H1 (cell line): ENCODE results near the gene MAP6.

Source experiments
- CBX5 ChIP-seq: fragments of 300-800, 300-1000 bp; sonication (generic); IDR thresholded peaks from 2 replicates; pipeline ENCODE4 v1.7.1; 2016; ENCODE audit warnings: antibody characterized with exemption, low read length, low read depth
- CBX8 ChIP-seq: fragments of 300-800, 300-1000 bp; sonication (generic); IDR thresholded peaks from 2 replicates; pipeline ENCODE4 v1.7.1; 2016; ENCODE audit warnings: low read depth, low read length, borderline replicate concordance
- POLR2A ChIP-seq, 2 experiments: IDR thresholded peaks; 1 replicate in 1 of 2; 2 replicates in 1 of 2; pipeline ENCODE4 v1.6.1; 2011; ENCODE audit warnings: low read depth in 2 of 2, low read length in 2 of 2, mild to moderate bottlenecking in 2 of 2; ENCODE audit errors: control extremely low read depth in 1 of 2
- RFX5 ChIP-seq: IDR thresholded peaks from 2 replicates; pipeline ENCODE4 v1.6.1; 2011; ENCODE audit warnings: low read depth, low read length, improper control_type of control experiment, borderline replicate concordance
- TF ChIP-seq, protein P1 (sequence below), 3 experiments: IDR thresholded peaks; 1 replicate in 2 of 3; 2 replicates in 1 of 3; pipeline versions ENCODE4 v1.5.1 to v1.6.1; 2011; ENCODE audit warnings: low read length in 3 of 3, mild to moderate bottlenecking in 3 of 3, inconsistent platforms in 2 of 3, low read depth in 1 of 3, moderate library complexity in 1 of 3; ENCODE audit not compliant: insufficient read depth in 1 of 3; ENCODE audit errors: control extremely low read depth in 1 of 3

DNA sequence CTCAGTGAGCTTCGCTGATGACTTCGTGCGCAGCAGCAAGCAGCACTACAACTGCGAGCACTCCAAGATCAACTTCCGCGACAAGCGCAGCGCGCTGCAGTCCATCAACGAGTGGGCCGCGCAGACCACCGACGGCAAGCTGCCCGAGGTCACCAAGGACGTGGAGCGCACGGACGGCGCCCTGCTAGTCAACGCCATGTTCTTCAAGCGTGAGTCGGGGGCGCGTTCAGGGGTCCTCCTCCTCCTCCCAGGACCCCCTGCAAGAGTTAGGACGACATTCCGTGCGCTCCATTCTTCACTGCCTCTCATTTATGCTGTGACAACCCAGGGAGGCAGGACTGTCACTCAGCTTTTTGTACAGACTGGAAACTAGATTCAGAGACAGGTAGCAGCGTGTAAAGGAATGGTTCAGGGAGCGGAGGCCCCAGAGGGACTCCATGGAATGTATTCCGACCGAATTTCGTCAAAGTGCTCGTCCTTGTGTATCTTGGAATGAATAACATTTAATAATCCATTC, 102.0 kb downstream of the MAP6 start:
- TF ChIP-seq, protein P1, sequence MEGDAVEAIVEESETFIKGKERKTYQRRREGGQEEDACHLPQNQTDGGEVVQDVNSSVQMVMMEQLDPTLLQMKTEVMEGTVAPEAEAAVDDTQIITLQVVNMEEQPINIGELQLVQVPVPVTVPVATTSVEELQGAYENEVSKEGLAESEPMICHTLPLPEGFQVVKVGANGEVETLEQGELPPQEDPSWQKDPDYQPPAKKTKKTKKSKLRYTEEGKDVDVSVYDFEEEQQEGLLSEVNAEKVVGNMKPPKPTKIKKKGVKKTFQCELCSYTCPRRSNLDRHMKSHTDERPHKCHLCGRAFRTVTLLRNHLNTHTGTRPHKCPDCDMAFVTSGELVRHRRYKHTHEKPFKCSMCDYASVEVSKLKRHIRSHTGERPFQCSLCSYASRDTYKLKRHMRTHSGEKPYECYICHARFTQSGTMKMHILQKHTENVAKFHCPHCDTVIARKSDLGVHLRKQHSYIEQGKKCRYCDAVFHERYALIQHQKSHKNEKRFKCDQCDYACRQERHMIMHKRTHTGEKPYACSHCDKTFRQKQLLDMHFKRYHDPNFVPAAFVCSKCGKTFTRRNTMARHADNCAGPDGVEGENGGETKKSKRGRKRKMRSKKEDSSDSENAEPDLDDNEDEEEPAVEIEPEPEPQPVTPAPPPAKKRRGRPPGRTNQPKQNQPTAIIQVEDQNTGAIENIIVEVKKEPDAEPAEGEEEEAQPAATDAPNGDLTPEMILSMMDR (IDR thresholded peaks at IDR 0.05; ENCODE audit: control extremely low read depth in 1 of 3, insufficient read depth in 1 of 3, low read depth in 1 of 3, low read length in 3 of 3), result no peak
- TF ChIP-seq CBX8 (no peak), POLR2A (IDR thresholded peaks at IDR 0.05; ENCODE audit: control extremely low read depth in 1 of 2, low read depth in 2 of 2, low read length in 2 of 2) (no peak), RFX5 (no peak), CBX5 (no peak)
